CD8-positive, alpha-beta memory T cell (primary cell): ENCODE results near the gene EVX2. TPM values are rescaled to one million over a fixed set of nuclear protein-coding genes. Genes with fewer than 3 reads are reported as not detected.

Experiments
- CTCF ChIA-PET: fragments of 350-600 bp; sonication (Branson Sonifier 250); formaldehyde crosslinking; loops from one replicate; lab custom pipeline; 2021; ENCODE audit warnings: antibody characterized with exemption; lab: Charles Lee
- POLR2A ChIA-PET: fragments of 350-600 bp; sonication (Branson Sonifier 250); formaldehyde crosslinking; loops from one replicate; lab custom pipeline; 2021; ENCODE audit warnings: antibody characterized with exemption; lab: Charles Lee
- DNase-seq, 5 donors: peaks; one replicate each; pipeline versions ENCODE4 v3.0.0 to v3.0.0-alpha.2; 2020 to 2022; ENCODE audit warnings: mixed read lengths in 1 of 5
- H3K27ac ChIP-seq: one replicate; pipeline ENCODE4 v1.7.0; 2013; ENCODE audit warnings: low read depth, mild to moderate bottlenecking, low read length, moderate library complexity
- H3K27me3 ChIP-seq: 2 replicates; pipeline ENCODE4 v1.7.0; 2013; ENCODE audit warnings: low read length, mild to moderate bottlenecking; ENCODE audit not compliant: insufficient read depth, poor library complexity, severe bottlenecking
- H3K36me3 ChIP-seq: 2 replicates; pipeline ENCODE4 v1.7.0; 2013; ENCODE audit warnings: mild to moderate bottlenecking, low read length, moderate library complexity; ENCODE audit not compliant: insufficient read depth
- H3K4me1 ChIP-seq: 2 replicates; pipeline ENCODE4 v1.7.0; 2013; ENCODE audit warnings: mild to moderate bottlenecking, low read length, moderate library complexity; ENCODE audit not compliant: insufficient read depth
- H3K4me3 ChIP-seq: 2 replicates; pipeline ENCODE4 v1.7.0; 2013; ENCODE audit warnings: mild to moderate bottlenecking, low read length
- H3K9me3 ChIP-seq: 2 replicates; pipeline ENCODE4 v1.7.0; 2013; ENCODE audit warnings: mild to moderate bottlenecking, low read length
- H3K27ac Mint-ChIP-seq, 8 donors: one replicate each; pipeline ENCODE4 v1.8.0; 2020 to 2021; ENCODE audit warnings: mixed read lengths in 8 of 8, mild to moderate bottlenecking in 6 of 8, inconsistent platforms in 3 of 8, moderate library complexity in 3 of 8
- H3K27me3 Mint-ChIP-seq, 2 donors: one replicate each; pipeline ENCODE4 v1.8.0; 2020 to 2021; ENCODE audit warnings: mixed read lengths in 2 of 2, mild to moderate bottlenecking in 1 of 2, moderate library complexity in 1 of 2
- H3K36me3 Mint-ChIP-seq, 3 donors: one replicate each; pipeline ENCODE4 v1.8.0; 2020 to 2021; ENCODE audit warnings: mixed read lengths in 3 of 3, inconsistent platforms in 1 of 3, mild to moderate bottlenecking in 1 of 3
- H3K4me1 Mint-ChIP-seq, 3 donors: one replicate each; pipeline ENCODE4 v1.8.0; 2020 to 2021; ENCODE audit warnings: mixed read lengths in 3 of 3, inconsistent platforms in 1 of 3, mild to moderate bottlenecking in 1 of 3
- H3K4me3 Mint-ChIP-seq, 7 donors: one replicate each; pipeline ENCODE4 v1.8.0; 2020 to 2021; ENCODE audit warnings: mixed read lengths in 7 of 7, mild to moderate bottlenecking in 6 of 7, moderate library complexity in 4 of 7, inconsistent platforms in 2 of 7
- H3K9me3 Mint-ChIP-seq, 5 donors: one replicate each; pipeline ENCODE4 v1.8.0; 2020 to 2022; ENCODE audit warnings: mixed read lengths in 5 of 5, mild to moderate bottlenecking in 3 of 5, moderate library complexity in 2 of 5, inconsistent platforms in 1 of 5
- polyA plus RNA-seq: library from polyadenylated mRNA; unstranded; fragments of 300-500 nt; fragmentation: Illumina TruSeq; gene quantifications from one replicate; pipeline ENCODE4 v1.2.3, GENCODE V29; 2021
- total RNA-seq, 2 experiments: library from RNA; stranded (reverse); gene quantifications; one replicate each; pipeline ENCODE4 v1.2.3, GENCODE V29; 2021

EVX2 gene
- total and polyA plus RNA-seq, 3 experiments from 2014 or later: not detected

GRCh38 chr2:176103742-176104315 lies 20.1 kb upstream of the EVX2 start:
- H3K27ac Mint-ChIP-seq: peak overlapping the region in 1 of 8 donors; percentile 45
- H3K4me1 ChIP-seq: no peaks in the 10 kb centered on the region
- H3K4me3 ChIP-seq: no peak overlapping the region
- no peaks in the 10 kb centered on the region for H3K36me3 ChIP-seq
- POLR2A ChIA-PET: no interaction called here
- peaks cover 77 to 84% of the 10 kb centered on the region in 2 donors for H3K27me3 Mint-ChIP-seq
- peaks cover 9 to 24% (median 13%) of the 10 kb centered on the region in 3 donors for H3K4me1 Mint-ChIP-seq
- no peak overlapping the region for H3K27ac ChIP-seq
- H3K4me3 Mint-ChIP-seq: no peak overlapping the region
- H3K36me3 Mint-ChIP-seq: no peaks in the 10 kb centered on the region
- DNase-seq: no peak
- peaks cover 0 to 10% (median 4%) of the 10 kb centered on the region in 5 donors for H3K9me3 Mint-ChIP-seq
- CTCF ChIA-PET: interaction anchor here (0.6 to 0.9 kb wide), 2 partner anchors 23 to 346 kb away, joined by 3 to 5 read pairs; no protein-coding TSS in a partner anchor
- H3K9me3 ChIP-seq: no peaks in the 10 kb centered on the region
- peaks cover 78% of the 10 kb centered on the region for H3K27me3 ChIP-seq

DNA sequence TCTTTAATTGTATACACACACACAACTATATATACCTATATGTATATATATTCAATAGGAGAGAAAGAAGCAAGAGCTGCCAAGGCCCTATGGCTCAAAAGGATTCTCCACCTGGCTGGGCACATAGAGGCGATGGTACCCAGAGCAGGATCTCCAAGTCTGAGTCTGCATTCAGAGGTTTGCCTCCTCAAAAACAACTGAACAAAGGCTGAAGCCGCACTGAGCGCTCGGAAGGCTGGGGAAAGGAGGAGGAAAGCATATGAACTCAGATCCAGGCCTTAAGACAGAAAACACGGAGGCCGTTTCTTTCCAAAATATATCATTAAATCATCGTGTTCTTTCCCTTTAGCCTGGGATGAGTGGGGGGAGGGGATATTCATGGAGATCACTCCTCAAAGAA lies 19.4 kb upstream of the EVX2 start:
- Mint-ChIP-seq H3K4me3 (peak overlapping the region in 1 of 7 donors; percentile 48), H3K27ac (peak overlapping the region in 1 of 8 donors; percentile 50), H3K4me1 (peaks cover 7 to 20% (median 12%) of the 10 kb centered on the region in 3 donors), H3K9me3 (peaks cover 0 to 9% (median 4%) of the 10 kb centered on the region in 5 donors), H3K27me3 (peaks cover 77 to 82% of the 10 kb centered on the region in 2 donors), H3K36me3 (no peaks in the 10 kb centered on the region)
- no peaks in the 10 kb centered on the region for H3K9me3 ChIP-seq
- H3K4me1 ChIP-seq: no peaks in the 10 kb centered on the region
- no peak overlapping the region for H3K27ac ChIP-seq
- H3K4me3 ChIP-seq: no peak overlapping the region
- no peaks in the 10 kb centered on the region for H3K36me3 ChIP-seq
- peak in 1 of 5 donors; percentile 16 for DNase-seq
- H3K27me3 ChIP-seq: peaks cover 80% of the 10 kb centered on the region
- CTCF ChIA-PET: interaction anchor here (1.3 to 1.6 kb wide), 3 partner anchors 8 to 18 kb away, joined by 3 to 6 read pairs (median 3); no protein-coding TSS in a partner anchor
- POLR2A ChIA-PET: no interaction called here

GRCh38 chr2:176102309-176102866 lies 18.6 kb upstream of the EVX2 start:
- peak overlapping the region in 1 of 8 donors; percentile 60 for H3K27ac Mint-ChIP-seq
- no peaks in the 10 kb centered on the region for H3K9me3 ChIP-seq
- H3K36me3 Mint-ChIP-seq: no peaks in the 10 kb centered on the region
- H3K27ac ChIP-seq: no peak overlapping the region
- H3K36me3 ChIP-seq: no peaks in the 10 kb centered on the region
- no peak overlapping the region for H3K4me3 ChIP-seq
- no peak for DNase-seq
- ChIA-PET POLR2A (no interaction called here), CTCF (interaction anchor here (1.3 to 1.6 kb wide), 3 partner anchors 9 to 19 kb away, joined by 3 to 6 read pairs (median 3); no protein-coding TSS in a partner anchor)
- H3K4me1 Mint-ChIP-seq: peaks cover 15 to 28% (median 17%) of the 10 kb centered on the region in 3 donors
- peak overlapping the region in 1 of 7 donors; percentile 8 for H3K4me3 Mint-ChIP-seq
- peaks cover 83 to 88% of the 10 kb centered on the region in 2 donors for H3K27me3 Mint-ChIP-seq
- H3K4me1 ChIP-seq: peaks cover 6% of the 10 kb centered on the region
- peaks cover 0 to 9% (median 4%) of the 10 kb centered on the region in 5 donors for H3K9me3 Mint-ChIP-seq
- H3K27me3 ChIP-seq: peaks cover 88% of the 10 kb centered on the region

DNA sequence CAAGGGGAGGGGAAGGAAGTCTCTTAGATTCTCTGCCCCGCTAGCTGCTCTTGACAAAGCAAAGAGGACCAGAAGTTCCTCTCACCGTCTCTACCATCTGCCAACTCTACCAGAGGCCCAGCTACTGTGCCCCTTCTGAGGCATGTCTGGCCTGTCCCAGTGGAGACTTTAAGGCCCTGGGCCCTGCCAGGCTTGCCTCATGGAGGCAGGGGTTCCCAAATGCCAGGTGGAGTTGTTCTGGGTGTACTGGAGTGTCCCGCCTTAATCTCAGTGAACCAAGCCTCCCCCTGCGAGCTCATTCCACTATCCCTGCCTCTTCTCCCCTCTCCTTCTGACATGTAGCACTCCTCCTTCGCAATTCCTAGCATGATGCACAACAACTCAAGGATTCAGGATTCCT lies 18.1 kb upstream of the EVX2 start:
- H3K27ac ChIP-seq: no peak overlapping the region
- peaks cover 18 to 29% (median 20%) of the 10 kb centered on the region in 3 donors for H3K4me1 Mint-ChIP-seq
- no peaks in the 10 kb centered on the region for H3K9me3 ChIP-seq
- H3K4me1 ChIP-seq: peaks cover 11% of the 10 kb centered on the region
- H3K27ac Mint-ChIP-seq: peak overlapping the region in 1 of 8 donors; percentile 60
- peaks cover 0 to 9% (median 4%) of the 10 kb centered on the region in 5 donors for H3K9me3 Mint-ChIP-seq
- H3K27me3 Mint-ChIP-seq: peaks cover 85 to 89% of the 10 kb centered on the region in 2 donors
- no peaks in the 10 kb centered on the region for H3K36me3 Mint-ChIP-seq
- POLR2A ChIA-PET: no interaction called here
- no peaks in the 10 kb centered on the region for H3K36me3 ChIP-seq
- peak in 1 of 5 donors; percentile 14 for DNase-seq
- CTCF ChIA-PET: interaction anchor here (1.3 to 1.6 kb wide), 3 partner anchors 8 to 19 kb away, joined by 3 to 6 read pairs (median 3); no protein-coding TSS in a partner anchor
- peaks cover 93% of the 10 kb centered on the region for H3K27me3 ChIP-seq
- peak overlapping the region in 1 of 7 donors; percentile 8 for H3K4me3 Mint-ChIP-seq
- H3K4me3 ChIP-seq: no peak overlapping the region

GRCh38 chr2:176101216-176101830 lies 17.6 kb upstream of the EVX2 start:
- DNase-seq: no peak
- H3K27ac Mint-ChIP-seq: peak overlapping the region in 1 of 8 donors; percentile 60
- Histone ChIP-seq H3K4me3 (no peak overlapping the region), H3K27me3 (peaks cover 95% of the 10 kb centered on the region), H3K27ac (no peak overlapping the region), H3K4me1 (peaks cover 16% of the 10 kb centered on the region), H3K9me3 (no peaks in the 10 kb centered on the region), H3K36me3 (no peaks in the 10 kb centered on the region)
- H3K36me3 Mint-ChIP-seq: no peaks in the 10 kb centered on the region
- POLR2A ChIA-PET: no interaction called here
- CTCF ChIA-PET: interaction anchor here (1.6 kb wide), 1 partner anchor 20 kb away, joined by 3 read pairs; no protein-coding TSS in a partner anchor
- H3K4me3 Mint-ChIP-seq: peak overlapping the region in 1 of 7 donors; percentile 9
- peaks cover 21 to 32% (median 23%) of the 10 kb centered on the region in 3 donors for H3K4me1 Mint-ChIP-seq
- peaks cover 0 to 9% (median 4%) of the 10 kb centered on the region in 5 donors for H3K9me3 Mint-ChIP-seq
- peaks cover 88 to 92% of the 10 kb centered on the region in 2 donors for H3K27me3 Mint-ChIP-seq

GRCh38 chr2:176100547-176101140 lies 16.9 kb upstream of the EVX2 start:
- Mint-ChIP-seq H3K27ac (peak overlapping the region in 1 of 8 donors; percentile 34), H3K36me3 (no peaks in the 10 kb centered on the region), H3K9me3 (peaks cover 0 to 10% (median 5%) of the 10 kb centered on the region in 5 donors), H3K4me3 (peak overlapping the region in 1 of 7 donors; percentile 9), H3K27me3 (peaks cover 88 to 92% of the 10 kb centered on the region in 2 donors), H3K4me1 (peaks cover 18 to 29% (median 24%) of the 10 kb centered on the region in 3 donors)
- Histone ChIP-seq H3K36me3 (no peaks in the 10 kb centered on the region), H3K4me1 (peaks cover 18% of the 10 kb centered on the region), H3K9me3 (no peaks in the 10 kb centered on the region), H3K27me3 (peaks cover 91% of the 10 kb centered on the region), H3K27ac (no peak overlapping the region), H3K4me3 (no peak overlapping the region)
- ChIA-PET CTCF (no interaction called here), POLR2A (no interaction called here)
- no peak for DNase-seq

DNA sequence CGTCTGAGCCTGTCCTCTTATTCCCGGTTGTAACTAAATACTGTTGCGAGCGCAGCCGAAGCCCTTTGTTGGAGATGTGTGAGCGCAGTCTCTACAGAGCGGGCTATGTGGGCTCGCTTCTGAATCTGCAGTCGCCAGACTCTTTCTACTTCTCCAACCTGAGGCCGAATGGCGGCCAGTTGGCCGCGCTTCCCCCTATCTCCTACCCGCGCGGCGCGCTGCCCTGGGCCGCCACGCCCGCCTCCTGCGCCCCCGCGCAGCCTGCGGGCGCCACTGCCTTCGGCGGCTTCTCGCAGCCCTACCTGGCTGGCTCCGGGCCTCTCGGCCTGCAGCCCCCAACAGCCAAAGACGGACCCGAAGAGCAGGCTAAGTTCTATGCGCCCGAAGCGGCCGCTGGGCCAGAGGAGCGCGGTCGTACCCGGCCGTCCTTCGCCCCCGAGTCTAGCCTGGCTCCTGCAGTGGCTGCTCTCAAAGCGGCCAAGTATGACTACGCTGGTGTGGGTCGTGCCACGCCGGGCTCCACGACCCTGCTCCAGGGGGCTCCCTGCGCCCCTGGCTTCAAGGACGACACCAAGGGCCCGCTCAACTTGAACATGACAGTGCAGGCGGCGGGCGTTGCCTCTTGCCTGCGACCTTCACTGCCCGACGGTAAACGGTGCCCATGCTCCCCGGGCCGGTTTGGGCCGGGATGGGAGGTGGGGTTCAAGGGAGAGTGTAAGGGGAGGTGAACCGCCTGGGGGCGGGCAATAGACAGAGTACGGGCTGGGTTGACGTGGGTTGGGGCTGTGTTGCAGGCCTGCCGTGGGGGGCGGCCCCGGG lies 16.2 kb upstream of the EVX2 start, which contains the start of gene HOXD12:
Gene HOXD12, plus strand, starts transcription at position 68 of the 819 bp plus-strand sequence. Its CDS starts 7 bp downstream, at position 75.
- H3K27ac ChIP-seq: no peak within 1 kb of the TSS
- no peaks in the 10 kb centered on the region for H3K36me3 Mint-ChIP-seq
- H3K9me3 ChIP-seq: no peaks in the 10 kb centered on the region
- no peaks in the 10 kb centered on the region for H3K36me3 ChIP-seq
- peaks cover 18% of the 10 kb centered on the region for H3K4me1 ChIP-seq
- peaks cover 3 to 15% (median 8%) of the 10 kb centered on the region in 5 donors for H3K9me3 Mint-ChIP-seq
- peaks cover 91% of the 10 kb centered on the region for H3K27me3 ChIP-seq
- H3K27me3 Mint-ChIP-seq: peaks cover 91 to 92% of the 10 kb centered on the region in 2 donors
- DNase-seq: peak in 1 of 5 donors; percentile 30
- peaks cover 17 to 24% (median 24%) of the 10 kb centered on the region in 3 donors for H3K4me1 Mint-ChIP-seq
- no peak within 1 kb of the TSS for H3K4me3 ChIP-seq
- ChIA-PET CTCF (no interaction called here), POLR2A (no interaction called here)
- peak within 1 kb of the TSS in 5 of 7 donors; percentile 8 to 44 (median 25) for H3K4me3 Mint-ChIP-seq
- H3K27ac Mint-ChIP-seq: peak within 1 kb of the TSS in 2 of 8 donors; percentile 34 to 60
